SK-N-DZ (cell line): Measurements from ENCODE around the gene DIS3L2.
"Not testable (repeated sequence)": the region's sequence is repeated elsewhere in the genome, so short reads cannot be mapped to it uniquely, and the experiment has no call there.

Experiments used
- DNase-seq: peaks from one replicate; pipeline ENCODE4 v3.0.0-alpha.2; 2015; ENCODE audit warnings: low spot score

Gene DIS3L2

DNA sequence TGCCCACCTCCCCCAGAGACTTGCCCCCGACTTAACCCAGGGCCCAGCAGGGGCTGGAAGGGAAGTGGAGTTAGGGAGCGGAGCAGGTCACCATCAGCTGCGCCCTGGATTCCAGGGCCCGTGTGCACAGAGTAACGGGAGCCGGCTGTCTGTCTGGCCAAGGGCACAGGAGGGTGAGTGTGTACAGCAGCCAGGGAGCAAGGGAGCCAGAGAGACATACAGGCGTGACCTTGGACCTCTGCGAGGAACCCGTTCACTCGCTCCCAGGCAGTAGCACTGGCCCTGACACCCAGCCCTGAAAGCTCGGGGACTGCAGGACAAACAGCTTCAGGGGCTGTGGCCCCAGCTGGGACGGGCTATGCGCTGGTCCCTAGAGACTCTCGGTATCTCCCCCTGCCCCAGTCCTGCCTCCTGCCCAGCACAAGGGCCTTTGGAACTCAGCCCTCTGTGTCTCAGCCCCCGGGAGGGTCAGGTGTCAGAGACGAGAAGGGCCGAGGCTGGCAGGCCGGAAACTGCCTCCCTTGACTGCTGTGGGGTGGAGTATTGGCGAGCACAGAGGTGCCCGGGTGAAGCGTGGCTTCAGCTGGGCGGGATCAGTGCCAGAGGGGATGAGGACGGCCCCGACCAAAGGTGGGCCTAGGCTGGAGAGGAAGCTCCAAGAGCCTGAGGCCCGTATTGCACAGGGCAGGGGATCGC lies 370.9 kb downstream of the DIS3L2 start:
- not testable (repeated sequence) for DNase-seq

DNA sequence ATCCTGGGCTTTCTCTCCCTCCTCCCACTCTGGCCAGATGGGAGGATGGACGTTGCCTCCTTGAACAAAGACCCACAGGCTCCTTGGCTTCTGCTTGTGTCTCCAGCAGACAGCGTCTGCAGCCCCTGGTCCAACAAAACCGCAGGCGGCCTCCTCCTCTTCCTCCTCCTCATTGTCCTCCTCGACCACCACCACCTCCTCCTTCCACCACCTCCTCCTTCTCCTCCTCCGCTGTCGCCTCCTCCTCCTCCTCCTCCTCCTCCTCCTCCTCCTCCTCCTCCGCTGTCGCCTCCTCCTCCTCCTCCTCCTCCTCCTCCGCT lies 371.4 kb downstream of the DIS3L2 start:
- DNase-seq: no peak

DNA sequence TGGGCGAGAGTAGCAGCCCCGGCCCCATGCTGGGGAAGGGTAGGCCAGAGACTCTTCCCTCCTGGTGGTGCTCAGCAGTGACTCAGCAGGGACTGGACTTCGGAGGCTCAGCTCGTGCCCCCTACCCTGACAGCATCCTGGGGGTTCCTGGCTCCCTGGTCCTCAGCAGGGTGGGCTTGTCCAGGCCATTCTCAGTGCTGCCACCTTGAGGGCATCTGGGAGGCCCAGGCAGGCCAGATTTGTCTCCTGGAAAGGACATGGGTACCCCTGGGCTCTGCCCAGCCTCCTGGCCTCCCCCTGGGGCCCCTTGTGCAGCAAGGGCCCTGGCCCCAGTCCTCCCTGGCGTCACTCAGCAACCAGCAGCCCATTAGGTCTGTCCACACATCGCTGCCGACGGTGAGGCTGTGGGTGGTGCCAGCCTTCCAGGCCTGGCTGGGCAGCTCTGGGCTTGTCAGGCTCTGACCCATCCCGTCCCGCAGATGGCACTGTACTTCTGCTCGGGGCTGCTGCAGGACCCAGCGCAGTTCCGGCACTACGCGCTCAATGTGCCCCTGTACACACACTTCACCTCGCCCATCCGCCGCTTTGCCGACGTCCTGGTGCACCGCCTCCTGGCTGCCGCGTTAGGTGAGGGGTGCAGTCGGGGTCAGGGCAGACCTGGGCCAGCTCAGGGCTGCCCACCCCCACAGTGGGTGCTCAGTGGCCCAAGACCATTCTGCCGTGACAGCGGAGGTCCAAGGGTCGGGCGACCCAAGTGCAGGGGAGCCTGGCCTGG lies 372.0 kb downstream of the DIS3L2 start:
- no peak for DNase-seq

DNA sequence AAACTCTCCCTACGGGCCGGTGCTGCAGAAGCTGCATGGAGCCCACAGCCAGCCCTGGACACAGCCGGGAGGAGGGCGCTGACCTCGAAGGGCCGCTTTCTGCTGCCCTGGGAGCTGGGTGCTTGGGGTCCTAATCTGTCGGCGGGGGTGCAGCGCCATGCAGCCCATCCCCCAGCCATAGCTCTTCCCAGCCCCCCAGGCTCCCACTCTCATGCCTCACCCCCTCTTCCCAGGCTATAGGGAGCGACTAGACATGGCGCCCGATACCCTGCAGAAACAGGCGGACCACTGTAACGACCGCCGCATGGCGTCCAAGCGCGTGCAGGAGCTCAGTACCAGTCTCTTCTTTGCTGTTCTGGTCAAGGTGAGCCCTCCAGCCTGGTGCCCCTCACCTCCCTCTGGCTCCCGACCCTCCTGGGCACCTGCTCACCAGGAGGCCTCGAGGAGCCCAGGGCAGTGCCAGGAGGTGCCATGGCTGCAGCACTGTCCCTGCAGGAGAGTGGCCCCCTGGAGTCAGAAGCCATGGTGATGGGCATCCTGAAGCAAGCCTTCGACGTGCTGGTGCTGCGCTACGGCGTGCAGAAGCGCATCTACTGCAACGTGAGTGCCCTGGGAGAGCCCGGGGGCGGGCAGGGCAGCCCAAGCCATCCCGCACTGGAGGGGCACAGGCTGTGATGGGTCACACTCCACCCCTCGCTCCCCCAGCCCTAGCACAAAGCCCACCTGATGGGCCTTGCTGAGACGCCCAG lies 372.8 kb downstream of the DIS3L2 start:
- not testable (repeated sequence) for DNase-seq

DNA sequence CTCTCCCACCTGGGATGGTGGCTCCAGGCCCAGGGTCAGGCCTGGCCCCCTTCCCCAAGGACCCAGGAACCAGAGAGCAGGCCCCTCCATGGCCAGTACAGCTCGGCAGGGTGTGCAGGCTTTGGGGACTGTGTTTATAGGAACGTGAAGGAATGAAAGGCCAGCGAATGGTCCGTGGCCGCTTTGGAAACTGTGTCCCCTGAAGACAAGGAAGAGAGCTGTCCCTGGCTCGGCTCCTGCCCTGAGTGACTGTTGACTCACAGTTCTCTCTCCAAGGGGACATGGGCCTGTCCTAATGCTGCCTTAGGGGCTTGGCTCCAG lies 373.3 kb downstream of the DIS3L2 start:
- DNase-seq: not testable (repeated sequence)

DNA sequence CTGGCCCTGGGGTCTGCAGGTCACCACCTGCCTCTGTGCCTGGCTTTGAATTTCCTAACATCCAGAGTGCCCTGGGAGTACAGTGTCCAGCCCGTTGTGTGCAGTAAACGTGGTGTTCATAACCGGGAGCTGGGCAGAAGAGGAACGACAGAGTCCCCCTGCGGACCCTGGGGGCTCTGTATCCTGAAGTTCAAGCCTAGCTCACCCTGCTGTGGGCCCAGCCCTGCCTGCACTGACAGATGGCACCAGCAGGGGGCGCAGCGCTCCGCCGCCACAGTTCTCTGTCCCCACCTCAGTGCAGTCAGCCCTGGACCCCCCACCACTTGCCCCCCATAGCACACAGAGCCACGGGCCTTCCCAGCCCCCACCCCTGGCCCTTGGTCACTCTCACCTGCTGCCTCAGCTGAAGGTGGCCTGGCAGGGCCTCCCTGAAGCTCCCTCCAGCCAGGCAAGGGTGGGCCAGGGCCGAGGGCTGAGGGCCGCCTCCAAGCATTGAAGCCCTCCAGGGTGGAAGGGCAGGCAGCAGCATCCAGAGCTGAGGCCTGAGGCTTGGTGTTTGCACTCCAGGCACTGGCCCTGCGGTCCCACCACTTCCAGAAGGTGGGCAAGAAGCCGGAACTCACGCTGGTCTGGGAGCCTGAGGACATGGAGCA lies 373.8 kb downstream of the DIS3L2 start:
- DNase-seq: not testable (repeated sequence)

DNA sequence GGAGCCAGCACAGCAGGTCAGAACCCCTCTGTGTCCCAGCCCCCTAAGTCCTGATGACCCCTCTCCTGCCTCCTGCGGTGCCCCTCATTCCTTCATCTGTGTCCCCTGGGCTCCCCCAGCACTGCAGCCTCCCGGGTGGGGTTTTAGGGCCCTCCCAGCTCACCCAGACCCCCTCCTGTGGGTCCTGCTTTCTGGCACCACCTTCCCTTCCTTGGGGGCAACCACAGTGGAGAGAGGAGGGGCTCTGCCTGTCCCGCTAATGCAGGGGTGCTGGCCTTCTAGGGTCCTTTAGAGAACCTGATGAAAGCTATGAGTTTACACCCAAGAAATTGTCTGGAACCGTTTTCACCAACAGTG lies 374.3 kb downstream of the DIS3L2 start:
- DNase-seq: no peak

DNA sequence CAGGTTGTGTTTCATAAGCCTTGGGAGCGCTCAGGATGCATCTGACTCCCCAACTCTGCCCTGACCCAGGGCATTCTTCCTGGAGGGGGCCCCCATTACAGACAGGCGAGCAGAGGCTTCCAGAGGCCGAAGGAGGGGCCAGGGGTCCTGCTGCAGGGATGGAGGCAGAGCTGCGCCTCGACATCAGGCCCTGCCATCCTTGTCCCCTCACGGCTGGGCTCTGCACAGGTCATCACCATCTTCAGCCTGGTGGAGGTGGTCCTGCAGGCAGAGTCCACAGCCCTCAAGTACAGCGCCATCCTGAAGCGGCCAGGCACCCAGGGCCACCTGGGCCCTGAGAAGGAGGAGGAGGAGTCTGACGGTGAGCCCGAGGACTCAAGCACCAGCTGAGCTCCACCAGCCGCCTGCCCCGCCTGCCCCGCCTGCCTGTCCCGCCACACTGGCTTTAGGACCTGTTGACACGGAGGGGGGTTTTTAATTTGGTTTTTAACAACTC lies 374.8 kb downstream of the DIS3L2 start:
- no peak for DNase-seq

DNA sequence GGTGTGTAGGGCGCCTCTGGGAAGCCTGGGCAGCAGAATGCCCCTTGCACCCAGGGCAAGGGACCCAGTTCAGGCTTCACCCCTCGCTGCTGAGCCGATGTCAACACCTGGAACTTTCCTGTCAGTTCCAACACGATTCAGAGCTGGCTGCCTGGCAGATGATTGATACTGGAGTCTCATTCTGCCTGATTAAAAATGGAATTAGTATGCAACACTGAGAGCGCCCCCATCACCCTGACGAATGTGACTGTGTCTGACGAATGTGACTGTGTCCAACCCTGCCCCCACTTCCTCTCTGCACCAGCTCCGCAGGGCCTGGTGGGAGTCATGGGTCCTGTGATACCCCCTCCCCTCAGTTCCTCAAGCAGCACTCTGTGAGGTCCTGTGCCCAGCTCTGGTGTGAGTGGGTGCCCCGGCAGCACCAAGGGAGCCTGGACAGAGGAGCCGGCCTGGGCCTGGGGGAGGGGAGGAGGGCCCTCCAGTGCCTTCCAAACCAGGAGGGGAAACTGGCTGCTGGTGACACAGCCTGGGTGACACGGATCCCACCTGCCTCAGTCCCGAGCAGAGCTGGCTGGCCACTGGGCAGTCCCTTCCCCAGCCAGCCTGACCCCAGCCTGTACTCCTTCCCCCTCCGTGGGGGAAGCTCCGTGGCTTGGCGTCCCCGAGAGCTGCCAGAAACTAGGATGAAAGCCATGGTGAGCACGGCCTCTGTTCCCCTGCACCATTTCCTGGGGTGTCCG lies 375.6 kb downstream of the DIS3L2 start:
- no peak for DNase-seq

DNA sequence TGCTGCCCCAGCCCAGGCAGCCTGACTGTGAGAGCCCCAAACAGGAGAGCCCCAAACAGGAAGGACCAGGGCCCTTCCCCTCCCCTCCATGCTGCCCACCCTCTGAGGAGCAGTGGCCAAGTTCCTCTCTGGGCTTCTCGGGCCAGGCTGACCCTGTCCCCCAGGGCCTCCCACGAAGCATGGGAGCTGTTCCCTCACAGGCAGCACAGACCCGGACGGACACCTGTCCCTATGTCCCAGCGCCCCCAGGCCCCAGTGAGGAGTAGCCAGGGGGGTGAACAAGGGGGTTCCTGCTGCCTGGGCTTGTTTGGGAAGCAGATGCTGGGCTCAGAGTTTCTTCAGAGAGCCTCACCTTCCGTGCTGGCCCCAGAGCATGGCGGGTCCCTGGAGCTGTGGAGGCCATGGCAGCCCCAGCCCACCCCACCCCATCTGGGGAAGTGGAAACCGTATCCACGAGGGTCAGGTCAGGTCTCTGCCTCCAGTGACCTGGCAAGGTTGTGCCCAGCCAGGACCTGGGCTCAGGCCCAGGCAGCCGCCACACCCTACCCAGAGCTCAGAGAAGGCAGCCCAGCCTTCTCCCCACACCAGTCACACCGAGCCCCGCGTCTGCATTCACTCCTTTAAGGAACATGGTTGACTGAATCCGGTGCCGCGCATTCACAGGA lies 376.7 kb downstream of the DIS3L2 start:
- not testable (repeated sequence) for DNase-seq

DNA sequence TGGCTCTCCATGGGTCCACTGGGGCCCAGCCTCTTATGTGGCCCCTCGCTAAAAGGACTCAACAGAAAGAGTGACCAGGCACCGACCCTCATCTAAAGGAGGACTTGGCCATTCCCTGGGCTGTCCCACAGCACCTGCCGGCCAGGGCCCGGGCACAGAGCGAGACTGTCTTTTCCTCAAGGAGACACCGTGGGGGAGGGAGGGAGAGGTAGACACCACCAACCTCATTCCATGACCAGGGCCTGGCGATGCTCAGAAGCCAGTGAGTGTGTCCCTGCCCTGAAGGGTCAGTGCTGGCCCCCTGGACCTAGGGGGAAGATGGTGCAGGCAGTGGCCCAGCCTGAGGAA lies 377.2 kb downstream of the DIS3L2 start:
- no peak for DNase-seq

DNA sequence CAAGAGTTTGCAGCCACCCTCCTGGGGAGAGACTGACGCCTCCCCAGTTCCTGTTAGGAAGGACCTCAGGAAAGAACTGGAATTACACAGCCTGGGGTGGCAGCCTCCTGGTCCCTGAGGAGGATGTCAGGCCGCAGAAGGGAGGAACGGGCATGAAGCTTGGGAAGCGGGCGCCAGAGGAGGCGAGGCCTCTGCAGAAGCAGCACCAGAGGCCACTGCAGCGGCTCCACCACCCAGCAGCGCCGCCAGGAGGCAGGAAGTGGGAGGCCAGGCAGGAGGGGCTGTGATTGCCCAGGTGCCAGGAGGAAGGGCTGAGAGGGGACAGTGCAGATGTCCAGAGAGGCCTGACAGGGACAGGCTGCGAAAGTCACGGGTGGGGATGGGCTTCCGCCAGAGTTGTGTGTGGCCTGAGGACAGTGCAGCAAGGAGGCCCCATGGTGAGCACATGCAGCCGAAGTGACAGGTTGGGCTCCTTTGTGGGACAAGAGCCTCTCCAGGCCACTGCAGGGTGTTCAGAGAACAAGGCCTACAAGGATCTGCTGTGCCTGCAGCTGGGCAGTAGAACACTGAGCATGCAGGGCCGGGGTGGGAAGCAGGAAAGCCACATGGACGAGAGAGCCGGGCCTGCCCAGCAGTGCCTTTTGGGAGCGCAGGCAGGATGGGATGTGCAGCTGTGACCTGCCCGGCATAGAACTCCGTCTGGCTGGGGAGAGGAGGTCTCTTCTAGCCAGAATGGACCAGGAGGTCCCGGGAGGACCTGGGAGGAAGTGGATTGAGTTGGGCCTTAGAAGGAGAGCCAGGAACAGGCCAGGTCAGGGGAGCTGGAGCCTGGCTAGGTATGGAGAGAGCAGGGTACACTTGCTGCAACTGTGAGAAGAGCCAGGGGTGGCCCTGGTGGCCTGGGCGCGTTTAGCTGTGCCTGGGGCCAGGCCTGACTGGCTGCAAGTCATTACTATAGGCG lies 377.9 kb downstream of the DIS3L2 start:
- no peak for DNase-seq

DNA sequence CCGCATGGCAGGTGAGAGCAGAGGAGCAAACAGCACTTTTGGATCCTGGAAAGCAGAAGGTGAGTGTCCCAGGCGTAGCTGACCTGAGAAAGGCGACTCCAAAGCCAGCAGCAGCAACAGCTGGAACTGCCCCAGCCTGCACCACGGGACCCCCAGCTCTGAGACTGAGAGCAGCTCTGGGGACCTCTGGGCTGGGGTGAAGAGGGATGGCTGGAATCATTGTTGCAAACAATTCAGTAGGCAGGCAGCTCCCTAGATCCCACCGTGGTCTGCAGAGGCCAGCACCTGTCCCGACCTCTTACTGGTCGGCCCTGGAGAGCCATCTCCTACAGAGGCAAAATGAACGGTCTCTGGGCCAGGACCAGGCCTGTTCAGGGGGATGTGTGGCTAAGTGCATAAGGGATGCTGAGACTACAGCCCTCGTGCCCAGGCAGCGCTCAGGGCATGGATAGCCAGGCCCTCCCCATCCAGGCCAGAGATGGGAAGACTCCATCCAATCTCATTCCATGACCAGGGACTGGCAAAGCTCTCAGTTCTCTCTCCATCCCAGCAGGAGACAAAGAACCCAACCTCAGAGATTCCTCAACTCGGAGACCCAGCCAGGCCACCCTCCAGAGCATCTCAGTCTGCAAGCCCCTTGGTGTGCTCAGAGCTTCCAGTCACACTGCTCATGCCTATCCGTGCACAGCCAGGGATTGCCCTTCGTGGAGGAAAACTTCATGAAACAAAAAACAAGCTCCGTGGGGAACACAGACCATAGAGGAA lies 378.8 kb downstream of the DIS3L2 start:
- DNase-seq: no peak

DNA sequence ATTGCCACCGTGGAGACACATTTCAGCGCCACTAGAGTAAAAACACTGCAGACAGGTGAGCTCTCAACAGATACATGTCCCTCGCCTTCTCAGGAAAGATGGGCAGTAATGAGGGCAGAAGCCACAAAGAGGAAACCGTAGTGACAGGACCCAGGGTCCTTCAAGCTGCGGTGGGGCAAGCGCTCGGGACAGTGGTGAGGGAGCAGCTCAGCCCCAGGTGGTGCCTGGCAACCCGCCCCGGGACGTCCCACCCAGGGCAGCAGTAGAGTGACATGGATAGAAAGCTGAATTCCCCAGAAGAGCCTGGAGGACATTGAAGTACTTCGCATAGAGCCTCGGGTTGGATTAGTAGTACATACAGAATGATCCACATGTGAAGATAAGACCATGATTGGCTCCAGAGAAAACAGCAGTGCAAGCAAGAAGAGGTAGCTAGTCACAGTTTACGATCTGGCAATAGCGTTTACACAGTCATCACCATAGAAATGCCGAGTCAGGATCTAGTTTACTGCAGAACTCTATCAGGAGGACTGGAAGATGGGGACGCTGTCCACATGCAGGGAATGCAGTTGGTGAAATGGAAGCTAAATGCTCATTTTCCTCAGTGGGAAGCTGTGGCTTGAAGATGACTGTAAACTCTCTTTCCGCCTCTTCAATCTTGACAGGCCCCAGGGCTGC lies 379.7 kb downstream of the DIS3L2 start:
- no peak for DNase-seq

DNA sequence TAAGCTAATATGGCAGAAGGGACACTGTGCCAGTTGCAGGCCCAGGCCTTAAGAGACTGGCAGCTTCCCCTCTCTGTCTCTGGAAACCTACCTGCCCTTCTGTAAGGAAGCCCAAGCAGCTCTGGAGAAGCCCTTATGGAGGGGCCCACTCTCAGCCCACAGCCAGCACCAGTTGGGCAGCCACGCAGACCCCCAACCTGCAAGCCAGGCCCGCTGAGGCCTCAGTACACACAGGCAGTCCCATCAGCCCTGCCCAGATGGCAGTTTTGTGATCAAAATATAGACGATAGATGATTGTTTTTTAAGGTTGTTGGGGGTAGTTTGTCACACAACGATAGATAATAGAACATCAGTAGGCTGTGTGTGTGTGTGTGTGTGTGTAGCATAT lies 380.2 kb downstream of the DIS3L2 start:
- DNase-seq: no peak

DNA sequence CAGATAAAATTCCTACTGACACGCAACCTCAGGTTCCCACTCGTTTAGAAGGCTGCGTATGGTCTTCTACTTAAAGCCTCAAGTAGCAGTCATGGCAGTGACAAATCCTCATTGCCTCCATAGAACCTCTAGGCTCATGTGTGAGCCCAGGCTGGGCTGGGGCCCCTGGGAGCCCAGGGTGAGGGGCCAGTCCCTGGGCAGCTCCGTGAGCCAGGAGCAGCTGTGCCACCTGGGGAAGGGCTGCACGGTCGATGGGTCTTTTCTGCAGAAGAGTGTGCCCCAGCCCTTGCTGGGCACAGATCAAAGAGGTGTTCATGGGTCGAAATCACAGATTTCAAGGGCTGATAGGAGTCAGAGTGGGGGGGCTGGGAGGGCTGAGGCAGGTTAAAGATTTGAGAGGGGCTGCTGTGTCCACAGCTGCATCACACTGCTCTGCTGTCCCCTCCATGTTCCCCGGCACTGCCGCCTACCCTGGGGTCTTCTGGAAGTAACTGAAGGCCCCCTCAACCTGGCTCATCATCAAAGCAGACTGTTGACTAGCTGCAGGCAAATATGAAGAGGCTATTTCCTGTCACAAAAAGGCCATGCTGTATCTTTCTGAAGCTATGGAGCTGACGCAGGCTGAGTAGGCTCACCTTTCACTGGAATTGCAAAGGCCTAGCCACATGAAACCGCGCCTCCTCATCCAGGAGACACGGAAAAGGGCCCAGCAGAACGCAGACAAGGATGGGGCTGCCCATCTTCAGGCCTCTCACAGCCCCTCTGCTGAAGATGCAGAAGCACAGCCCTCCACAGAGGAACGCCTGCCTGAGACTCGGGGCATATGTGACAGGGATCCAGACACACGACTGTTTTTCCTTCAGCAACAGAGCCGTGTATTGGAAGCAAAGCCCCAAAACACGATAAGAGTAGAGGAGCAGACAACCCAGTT lies 381.4 kb downstream of the DIS3L2 start:
- DNase-seq: no peak

DNA sequence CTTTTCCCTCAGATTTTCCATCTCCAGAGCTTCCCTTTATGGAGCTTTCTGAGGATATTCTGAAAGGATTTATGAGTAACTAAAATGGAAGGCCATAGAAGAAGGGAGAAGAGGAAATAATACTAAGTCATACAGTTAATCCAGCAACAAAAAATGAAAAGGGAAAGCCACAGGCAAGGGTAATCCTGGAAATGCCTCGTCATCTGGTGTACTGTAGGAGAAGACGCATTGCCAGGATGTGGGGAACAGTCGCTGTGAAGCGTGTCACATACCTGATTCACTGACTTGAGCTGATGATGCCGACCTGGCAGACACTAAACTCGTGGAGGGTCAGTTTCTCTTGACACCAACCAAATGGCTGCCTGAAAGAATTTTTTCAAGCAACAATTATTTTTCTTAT lies 382.3 kb downstream of the DIS3L2 start:
- DNase-seq: no peak
